Mesenteric fat pad (tissue), 1 donor: ENCODE measurements around the gene OR2B3. TPM values are rescaled to one million over a fixed set of nuclear protein-coding genes. Genes with fewer than 3 reads are reported as not detected.
"Not testable (repeated sequence)": the region's sequence is repeated elsewhere in the genome, so short reads cannot be mapped to it uniquely, and the experiment has no call there.

ENCODE experiments used
- DNase-seq: peaks from one replicate; pipeline ENCODE4 v3.0.0-alpha.2; 2020; ENCODE audit warnings: low spot score
- long read RNA-seq: library from polyadenylated mRNA; unstranded; transcript quantifications from one replicate; pipeline ENCODE4 v2.0.0, GENCODE V29; 2020
- total RNA-seq: library from RNA; stranded (reverse); fragmentation: NEBNext Ultra II Directional; extraction: Animal tissue kit (Norgen Biotek cat#: 25700); gene quantifications from one replicate; pipeline ENCODE4 v1.2.1, GENCODE V29; 2021
- donor health status: DM: yes; HTN: yes; CAD: no.

The OR2B3 gene
- total RNA-seq, result not detected
- long read RNA-seq, result 0 reads

- DNase-seq, result no peak
These were observed at the start of gene OR2B3 for GRCh38 chr6:29087213-29087612. OR2B3 (minus strand) TSS chr6:29087313; CDS start chr6:29087248, 65 bp downstream.

GRCh38 chr6:29131691-29132090 lies 44.6 kb upstream of the OR2B3 start:
- no peak for DNase-seq

- no peak for DNase-seq
These were observed 43.5 kb upstream of the OR2B3 start for GRCh38 chr6:29130644-29131043.

GRCh38 chr6:29129326-29130012 lies 42.4 kb upstream of the OR2B3 start:
- no peak for DNase-seq

GRCh38 chr6:29114964-29115363 lies 27.9 kb upstream of the OR2B3 start:
- not testable (repeated sequence) for DNase-seq

DNA sequence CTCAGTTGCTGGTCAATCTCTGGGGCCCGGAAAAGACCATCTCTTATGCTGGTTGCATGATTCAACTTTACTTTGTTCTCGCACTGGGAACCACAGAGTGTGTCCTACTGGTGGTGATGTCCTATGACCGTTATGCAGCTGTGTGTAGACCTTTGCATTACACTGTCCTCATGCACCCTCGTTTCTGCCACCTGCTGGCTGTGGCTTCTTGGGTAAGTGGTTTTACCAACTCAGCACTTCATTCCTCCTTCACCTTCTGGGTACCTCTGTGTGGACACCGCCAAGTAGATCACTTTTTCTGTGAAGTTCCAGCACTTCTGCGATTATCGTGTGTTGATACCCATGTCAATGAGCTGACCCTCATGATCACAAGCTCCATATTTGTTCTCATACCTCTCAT lies 25.0 kb upstream of the OR2B3 start:
- DNase-seq, result no peak

GRCh38 chr6:29107758-29108157 lies 20.6 kb upstream of the OR2B3 start, which contains the start of gene OR2J3:
OR2J3 (plus strand) TSS chr6:29108058; CDS start chr6:29111891, 3,833 bp downstream.
- DNase-seq, result no peak

- no peak for DNase-seq
These were observed 12.1 kb upstream of the OR2B3 start, which contains the start of gene OR2J1 for GRCh38 chr6:29099190-29099589. OR2J1 (plus strand) TSS chr6:29099490; CDS start chr6:29100943, 1,453 bp downstream.

GRCh38 chr6:29097803-29098202 lies 10.7 kb upstream of the OR2B3 start:
- no peak for DNase-seq

- no peak for DNase-seq
These were observed 5.8 kb upstream of the OR2B3 start for GRCh38 chr6:29092957-29093356.

DNA sequence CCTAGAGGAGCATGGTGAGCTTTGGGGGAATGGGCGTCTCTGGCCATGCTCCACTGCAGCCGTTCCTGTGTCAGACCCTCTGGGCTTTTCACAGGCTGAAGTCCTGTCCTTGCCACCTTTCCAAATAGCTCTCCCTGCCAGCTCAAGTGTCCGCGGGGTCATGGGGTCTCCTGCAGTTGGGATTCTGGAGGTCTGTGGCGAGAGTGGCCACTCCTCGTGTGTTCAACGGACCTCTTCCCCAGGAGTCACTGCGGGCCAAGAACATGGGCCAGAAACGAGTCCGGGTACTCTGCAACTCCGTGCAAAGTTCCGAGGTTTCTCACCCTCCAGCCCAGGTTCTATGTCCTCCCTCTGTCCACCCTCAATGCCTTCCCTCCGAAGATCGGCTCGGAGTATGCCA lies 4.7 kb downstream of the OR2B3 start:
- DNase-seq, result no peak

GRCh38 chr6:29081312-29081711 lies 5.8 kb downstream of the OR2B3 start:
- no peak for DNase-seq

GRCh38 chr6:29079203-29079602 lies 7.9 kb downstream of the OR2B3 start:
- DNase-seq, result no peak

DNA sequence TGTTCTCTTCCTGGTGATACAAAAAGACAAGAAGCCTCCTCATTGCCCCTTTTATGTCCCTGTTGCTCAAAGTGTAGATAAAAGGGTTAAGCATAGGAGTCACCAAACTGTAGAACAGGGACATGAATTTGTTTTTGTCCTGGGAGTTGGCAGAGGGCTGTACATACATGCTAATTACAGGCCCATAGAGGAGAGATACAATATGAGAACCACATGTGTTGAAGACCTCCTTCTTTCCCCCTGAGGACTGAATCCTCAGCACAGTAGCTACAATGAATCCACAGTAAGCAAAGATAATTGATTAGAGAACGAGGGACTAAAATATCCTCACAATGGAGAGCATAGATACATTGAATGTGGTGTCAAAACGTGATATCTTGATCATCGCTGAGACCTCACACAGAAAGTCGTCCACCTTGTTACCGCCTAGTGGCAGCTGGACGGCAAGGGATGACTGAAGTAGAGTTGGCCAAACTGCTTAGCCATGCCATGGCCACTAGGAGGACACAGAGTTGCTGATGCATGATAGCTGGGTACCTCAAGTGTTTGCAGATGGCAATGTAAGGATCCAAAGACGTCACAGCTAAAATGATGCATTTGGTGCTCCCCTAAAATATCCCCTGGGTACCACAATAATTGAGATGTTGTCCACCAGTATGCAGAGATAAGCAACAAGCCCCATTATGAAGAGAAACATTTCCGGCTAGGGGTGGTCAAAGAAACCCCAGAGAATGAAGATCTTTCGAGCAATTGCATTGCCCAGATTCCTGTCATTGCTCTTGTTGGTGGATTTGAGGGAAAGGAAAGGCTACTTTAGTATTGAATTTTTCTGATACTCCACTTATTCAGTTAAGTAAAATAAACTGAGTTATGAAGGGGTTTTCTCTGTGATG lies 15.0 kb downstream of the OR2B3 start:
- no peak for DNase-seq

DNA sequence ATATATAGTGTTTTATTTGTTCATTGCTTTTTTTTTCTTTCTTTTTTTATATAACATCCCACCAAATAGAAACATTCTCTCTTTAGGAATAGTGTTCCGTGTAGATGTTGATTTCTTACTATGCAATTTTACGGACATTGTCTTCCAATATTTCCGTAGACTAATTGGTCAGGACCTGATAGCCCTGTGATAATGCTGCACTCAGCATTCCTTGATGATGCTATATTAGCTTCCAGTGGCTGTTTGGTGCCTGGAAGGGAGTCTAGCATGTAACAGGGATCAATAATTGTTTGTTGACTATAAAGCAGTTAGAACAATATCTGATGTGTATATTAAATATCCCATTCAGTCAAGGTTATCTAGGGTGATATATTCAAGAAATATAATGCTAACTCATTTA lies 35.4 kb downstream of the OR2B3 start:
- no peak for DNase-seq

DNA sequence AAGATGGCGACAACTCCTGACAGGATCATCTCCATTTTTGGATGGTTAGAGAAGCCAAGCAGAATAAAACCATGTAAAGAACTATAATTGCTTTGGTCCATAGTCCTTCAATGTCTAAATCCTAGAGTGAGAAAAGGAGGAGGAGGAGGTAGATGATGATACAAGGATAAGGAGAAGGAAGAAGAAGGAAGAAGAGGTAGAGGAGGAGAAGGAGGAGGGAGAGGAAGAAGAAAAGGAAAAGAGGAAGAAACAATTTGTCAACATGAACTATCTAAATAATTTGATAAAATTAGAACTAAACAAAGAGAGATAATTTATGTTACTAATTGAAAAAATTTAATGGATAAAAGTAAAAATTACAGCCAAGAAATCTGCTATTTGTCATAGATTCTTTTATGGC lies 42.0 kb downstream of the OR2B3 start, which contains the start of gene OR2W1:
TSS of gene OR2W1 (minus strand) at position 101 of the 400 bp plus-strand sequence. CDS start at position 101, 0 bp downstream.
- no peak for DNase-seq

Other genes with a start within 250 kb of the OR2B3 start
- gene TRIM27, start 163.3 kb downstream of the OR2B3 start, total RNA-seq, result 39.6 TPM
- gene ZNF311, start 82.0 kb downstream of the OR2B3 start, total RNA-seq, result 0.64 TPM
- not detected for gene OR2W1, start 42.1 kb downstream of the OR2B3 start, total RNA-seq
- not detected for gene OR2J1, start 12.2 kb upstream of the OR2B3 start, total RNA-seq
- gene OR2J3, start 20.7 kb upstream of the OR2B3 start, total RNA-seq, result not detected
- not detected for gene OR2J2, start 83.6 kb upstream of the OR2B3 start, total RNA-seq
- gene OR14J1, start 214.4 kb upstream of the OR2B3 start, total RNA-seq, result not detected